Measurements from ENCODE around the gene RAC2.

RAC2 gene

GRCh38 chr22:37230673-37231405 lies 13.2 kb downstream of the RAC2 start:
- H3K36me3 ChIP-seq (replicated peaks) = no peaks in the 10 kb centered on the region
- no peak overlapping the region for H3K4me3 ChIP-seq
- H3K4me1 ChIP-seq = no peaks in the 10 kb centered on the region
- in situ Hi-C loops (cut with MboI; ENCODE audit: low sequenced_read_pairs) = no loop called here
- H3K27me3 ChIP-seq (ENCODE audit: low read depth) = no peaks in the 10 kb centered on the region
- no peak for DNase-seq (ENCODE audit: low spot score in 2 of 2)
- no peaks in the 10 kb centered on the region for H3K9me3 ChIP-seq

- Histone ChIP-seq H3K27me3 (ENCODE audit: low read depth) (no peaks in the 10 kb centered on the region), H3K36me3 (replicated peaks) (no peaks in the 10 kb centered on the region), H3K9me3 (no peaks in the 10 kb centered on the region), H3K4me3 (no peak overlapping the region), H3K4me1 (no peaks in the 10 kb centered on the region)
- DNase-seq (ENCODE audit: low spot score in 2 of 2) = no peak
- in situ Hi-C loops (cut with MboI; ENCODE audit: low sequenced_read_pairs) = no loop called here
Measured at GRCh38 chr22:37229805-37230672, 14.0 kb downstream of the RAC2 start.

GRCh38 chr22:37229012-37229804 lies 14.9 kb downstream of the RAC2 start:
- Histone ChIP-seq H3K4me3 (no peak overlapping the region), H3K4me1 (no peaks in the 10 kb centered on the region), H3K27me3 (ENCODE audit: low read depth) (no peaks in the 10 kb centered on the region), H3K36me3 (replicated peaks) (no peaks in the 10 kb centered on the region), H3K9me3 (no peaks in the 10 kb centered on the region)
- DNase-seq (ENCODE audit: low spot score in 2 of 2) = no peak
- in situ Hi-C loops (cut with MboI; ENCODE audit: low sequenced_read_pairs) = no loop called here

DNA sequence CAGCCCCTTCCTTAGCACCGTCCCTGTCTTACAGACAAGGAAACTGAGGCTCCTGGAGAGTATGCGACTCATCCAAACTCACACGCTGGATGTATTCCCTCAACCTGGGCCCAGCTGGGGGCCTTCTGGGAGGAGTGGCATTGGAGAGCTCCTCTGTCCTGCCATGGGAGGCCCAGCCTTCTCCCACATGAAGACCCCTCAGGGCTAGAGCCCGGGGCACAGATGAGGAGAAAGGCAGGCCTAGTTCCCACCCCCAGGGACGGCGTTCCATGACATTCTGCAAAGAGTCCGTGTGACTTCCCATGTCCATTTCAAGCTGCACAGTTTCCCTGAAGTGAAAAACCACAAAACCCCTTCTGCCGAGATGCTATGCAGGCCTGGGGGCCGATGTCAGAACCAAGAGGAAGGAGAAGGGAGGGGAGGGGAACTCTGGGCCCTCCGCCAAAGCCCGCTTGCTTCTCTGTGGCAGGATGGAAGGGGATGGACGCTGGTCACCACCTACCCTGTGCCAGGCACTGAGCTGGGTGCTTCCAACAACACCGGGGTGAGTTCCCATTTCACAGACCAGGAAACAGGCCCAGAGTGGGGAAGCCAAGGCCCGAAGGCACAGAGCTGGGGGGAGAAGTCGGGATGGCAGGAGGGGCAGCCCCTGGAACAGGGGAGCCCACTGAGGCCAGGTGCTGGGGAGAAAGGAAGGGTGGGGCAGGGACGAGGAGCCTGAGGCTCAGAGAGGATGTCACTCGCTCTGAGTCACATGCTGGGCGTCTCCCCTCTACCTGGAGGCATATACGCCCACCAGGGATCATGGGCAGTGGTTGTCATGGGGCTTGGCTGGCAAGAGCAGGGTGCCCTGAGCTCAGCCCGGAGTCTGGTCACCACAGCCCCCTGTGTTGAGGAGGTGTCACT lies 15.7 kb downstream of the RAC2 start:
- no peaks in the 10 kb centered on the region for H3K36me3 ChIP-seq (replicated peaks)
- no peak for DNase-seq (ENCODE audit: low spot score in 2 of 2)
- no peaks in the 10 kb centered on the region for H3K27me3 ChIP-seq (ENCODE audit: low read depth)
- H3K9me3 ChIP-seq = no peaks in the 10 kb centered on the region
- in situ Hi-C loops (cut with MboI; ENCODE audit: low sequenced_read_pairs) = no loop called here
- H3K4me3 ChIP-seq = no peak overlapping the region
- no peaks in the 10 kb centered on the region for H3K4me1 ChIP-seq

GRCh38 chr22:37226514-37226913 lies 17.6 kb downstream of the RAC2 start:
- H3K9me3 ChIP-seq = no peaks in the 10 kb centered on the region
- no peaks in the 10 kb centered on the region for H3K27me3 ChIP-seq (ENCODE audit: low read depth)
- no peaks in the 10 kb centered on the region for H3K36me3 ChIP-seq (replicated peaks)
- no peak for DNase-seq (ENCODE audit: low spot score in 2 of 2)
- no peaks in the 10 kb centered on the region for H3K4me1 ChIP-seq
- H3K4me3 ChIP-seq = no peak overlapping the region
- in situ Hi-C loops (cut with MboI; ENCODE audit: low sequenced_read_pairs) = no loop called here

DNA sequence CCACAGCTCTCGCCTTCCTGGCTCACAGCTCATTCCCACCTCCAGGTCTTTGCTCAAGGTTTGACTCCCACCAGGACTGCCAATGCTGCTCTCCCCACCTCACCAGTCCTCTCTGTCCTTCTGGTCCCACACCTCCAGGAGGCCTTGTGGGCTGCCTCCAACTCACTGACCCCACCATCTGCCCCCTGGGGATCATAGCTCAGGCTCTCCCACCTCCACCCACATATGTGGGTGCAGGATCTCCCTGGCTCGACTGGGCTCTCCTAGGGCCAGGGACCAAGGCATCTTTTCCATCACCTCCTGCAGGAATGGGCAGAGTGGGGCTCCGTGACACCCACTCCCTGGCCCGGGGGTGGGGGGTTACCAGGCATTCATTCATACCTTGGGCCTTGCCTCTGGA lies 18.0 kb downstream of the RAC2 start:
- Histone ChIP-seq H3K4me3 (no peak overlapping the region), H3K36me3 (replicated peaks) (no peaks in the 10 kb centered on the region), H3K9me3 (no peaks in the 10 kb centered on the region), H3K27me3 (ENCODE audit: low read depth) (no peaks in the 10 kb centered on the region), H3K4me1 (no peaks in the 10 kb centered on the region)
- in situ Hi-C loops (cut with MboI; ENCODE audit: low sequenced_read_pairs) = no loop called here
- no peak for DNase-seq (ENCODE audit: low spot score in 2 of 2)

- no peaks in the 10 kb centered on the region for H3K4me1 ChIP-seq
- DNase-seq (ENCODE audit: low spot score in 2 of 2) = no peak
- no peaks in the 10 kb centered on the region for H3K36me3 ChIP-seq (replicated peaks)
- H3K27me3 ChIP-seq (ENCODE audit: low read depth) = no peaks in the 10 kb centered on the region
- H3K9me3 ChIP-seq = no peaks in the 10 kb centered on the region
- in situ Hi-C loops (cut with MboI; ENCODE audit: low sequenced_read_pairs) = no loop called here
- no peak overlapping the region for H3K4me3 ChIP-seq
Measured at GRCh38 chr22:37225481-37225880, 18.6 kb downstream of the RAC2 start.

- Histone ChIP-seq H3K27me3 (ENCODE audit: low read depth) (no peaks in the 10 kb centered on the region), H3K9me3 (no peaks in the 10 kb centered on the region), H3K4me1 (no peaks in the 10 kb centered on the region), H3K4me3 (no peak overlapping the region), H3K36me3 (replicated peaks) (no peaks in the 10 kb centered on the region)
- in situ Hi-C loops (cut with MboI; ENCODE audit: low sequenced_read_pairs) = no loop called here
- DNase-seq (ENCODE audit: low spot score in 2 of 2) = no peak
Measured at GRCh38 chr22:37224757-37225420, 19.2 kb downstream of the RAC2 start.

DNA sequence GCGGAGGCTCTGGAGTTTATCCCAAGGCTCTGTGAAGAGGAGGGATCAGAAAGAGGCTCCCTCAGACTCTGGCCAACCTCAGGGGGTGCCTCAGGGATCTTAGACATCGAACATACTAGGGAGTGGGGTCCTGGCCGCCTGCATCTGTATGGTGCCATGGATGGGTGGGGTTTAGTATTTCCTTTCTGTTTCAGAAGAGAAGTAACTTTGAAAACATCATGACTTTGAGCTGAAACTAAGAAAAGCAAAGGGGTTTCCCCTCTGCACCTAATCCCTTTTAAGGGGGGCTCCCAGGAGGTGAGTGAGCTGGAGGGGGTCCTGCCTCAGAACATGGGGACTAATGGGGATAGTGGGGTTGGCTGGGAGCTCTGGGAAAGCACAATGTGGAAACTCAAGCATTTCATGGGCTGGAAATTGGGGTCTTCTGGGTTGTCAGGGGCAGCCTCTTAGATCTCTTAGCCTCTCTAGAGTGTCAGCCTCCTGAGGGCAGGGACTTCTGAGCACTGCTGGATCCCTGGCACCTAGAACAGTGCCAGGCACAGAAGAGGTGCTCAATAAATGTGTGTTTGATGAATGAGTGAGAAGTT lies 20.0 kb downstream of the RAC2 start:
- Histone ChIP-seq H3K36me3 (replicated peaks) (no peaks in the 10 kb centered on the region), H3K9me3 (no peaks in the 10 kb centered on the region), H3K4me1 (no peaks in the 10 kb centered on the region), H3K27me3 (ENCODE audit: low read depth) (no peaks in the 10 kb centered on the region), H3K4me3 (no peak overlapping the region)
- no peak for DNase-seq (ENCODE audit: low spot score in 2 of 2)
- in situ Hi-C loops (cut with MboI; ENCODE audit: low sequenced_read_pairs) = no loop called here

DNA sequence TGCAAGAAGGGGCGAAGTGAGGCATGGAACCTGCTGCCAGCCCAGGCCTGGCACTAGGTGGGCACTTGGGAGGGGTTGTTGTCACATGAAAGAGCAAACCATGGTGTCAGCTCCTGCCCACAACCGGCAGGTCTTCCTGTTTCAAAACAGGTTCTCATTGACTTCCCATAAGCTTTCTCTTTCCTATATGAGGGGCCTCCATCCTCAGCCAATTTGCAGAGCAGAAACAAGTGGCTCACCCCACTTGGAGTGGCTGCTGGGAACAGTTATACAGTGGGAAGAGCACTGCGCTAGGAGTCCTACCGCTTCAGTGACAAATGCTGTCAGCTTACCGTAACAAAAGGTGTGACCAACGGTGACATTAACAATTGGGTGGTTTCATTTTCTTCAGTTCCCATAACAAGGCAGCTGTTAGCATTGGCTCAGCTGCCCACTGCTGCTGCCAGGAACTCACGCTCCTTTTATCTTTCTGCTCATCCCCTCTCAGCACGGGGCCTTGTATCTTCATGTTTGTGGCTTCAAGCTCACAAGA lies 21.6 kb downstream of the RAC2 start:
- DNase-seq (ENCODE audit: low spot score in 2 of 2) = no peak
- Histone ChIP-seq H3K27me3 (ENCODE audit: low read depth) (no peaks in the 10 kb centered on the region), H3K9me3 (no peaks in the 10 kb centered on the region), H3K4me1 (no peaks in the 10 kb centered on the region), H3K4me3 (no peak overlapping the region), H3K36me3 (replicated peaks) (no peaks in the 10 kb centered on the region)
- in situ Hi-C loops (cut with MboI; ENCODE audit: low sequenced_read_pairs) = no loop called here

- no peak for DNase-seq (ENCODE audit: low spot score in 2 of 2)
- Histone ChIP-seq H3K9me3 (no peaks in the 10 kb centered on the region), H3K4me1 (no peaks in the 10 kb centered on the region), H3K36me3 (replicated peaks) (no peaks in the 10 kb centered on the region), H3K27me3 (ENCODE audit: low read depth) (no peaks in the 10 kb centered on the region), H3K4me3 (no peak overlapping the region)
- in situ Hi-C loops (cut with MboI; ENCODE audit: low sequenced_read_pairs) = no loop called here
Measured at GRCh38 chr22:37221424-37222333, 22.4 kb downstream of the RAC2 start.

Measured in HAP-1 (cell line).